HG03558 (cell line): ENCODE data around the gene OLFML3.
"Not testable (repeated sequence)": the region's sequence is repeated elsewhere in the genome, so short reads cannot be mapped to it uniquely, and the experiment has no call there.

Source experiments
- ATAC-seq: cut with Tn5 transposase; IDR thresholded peaks from one replicate; pipeline ENCODE4 v1.9.1; 2021; ENCODE audit warnings: moderate number of reproducible peaks; ENCODE audit not compliant: unreplicated experiment; ENCODE audit errors: extremely low read depth

The OLFML3 gene

DNA sequence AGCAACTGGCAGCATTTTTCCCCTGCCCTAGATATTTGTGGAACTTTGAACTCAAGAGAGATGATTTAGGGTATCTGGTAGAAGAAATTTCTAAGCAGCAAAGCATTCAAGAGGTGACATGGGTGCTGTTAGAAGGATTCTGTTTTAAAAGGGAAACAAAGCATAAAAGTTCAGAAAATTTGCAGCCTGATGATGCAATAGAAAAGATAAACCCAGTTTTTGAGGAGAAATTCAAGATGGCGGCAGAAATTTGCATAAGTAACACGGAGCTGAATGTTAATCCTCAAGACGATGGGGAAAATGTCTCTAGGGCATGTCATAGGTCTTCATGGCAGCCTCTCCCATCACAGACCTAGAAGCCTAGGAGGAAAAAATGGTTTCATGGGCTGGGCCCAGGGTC is 40.5 kb downstream of the OLFML3 start:
- not testable (repeated sequence) for ATAC-seq

DNA sequence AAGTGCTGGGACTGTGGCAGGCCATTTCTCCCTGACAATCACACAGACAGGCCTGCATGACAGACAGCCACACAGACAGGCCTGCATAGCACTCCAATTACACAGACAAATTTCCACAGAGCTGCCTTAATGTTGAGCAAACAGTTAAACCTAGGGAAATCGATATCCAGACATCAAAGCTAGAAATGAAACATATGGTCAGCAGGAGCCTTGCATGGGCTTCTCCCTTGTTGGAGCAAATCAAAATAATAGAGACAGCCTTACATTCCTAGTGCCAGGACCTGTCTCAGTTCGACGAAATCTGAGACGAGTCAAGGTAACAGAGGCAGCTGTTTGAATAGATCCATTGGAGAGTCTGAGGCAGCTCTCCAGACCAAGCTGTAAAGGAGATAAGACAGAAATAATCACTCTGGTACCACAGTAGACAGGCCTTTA is 42.4 kb downstream of the OLFML3 start:
- no peak for ATAC-seq

DNA sequence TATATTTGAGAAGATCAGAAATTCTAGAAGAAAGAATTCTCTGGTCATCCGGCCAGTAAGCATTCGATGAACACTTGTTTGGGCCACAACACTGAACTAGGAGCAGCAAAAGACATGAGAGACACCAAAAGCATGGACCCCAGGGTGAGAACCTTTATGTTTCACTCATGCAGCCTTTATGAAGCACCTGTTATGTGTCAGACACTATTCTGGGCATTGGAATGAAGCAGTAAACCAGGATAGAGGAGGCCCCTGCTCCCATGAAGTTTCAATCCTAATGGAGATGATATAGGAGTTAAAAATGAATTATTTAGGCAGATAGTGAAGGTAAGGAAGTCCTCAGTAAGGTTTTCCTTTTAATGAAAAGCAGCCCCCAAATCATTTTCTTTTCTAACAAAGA is 43.6 kb downstream of the OLFML3 start:
- ATAC-seq, result no peak

DNA sequence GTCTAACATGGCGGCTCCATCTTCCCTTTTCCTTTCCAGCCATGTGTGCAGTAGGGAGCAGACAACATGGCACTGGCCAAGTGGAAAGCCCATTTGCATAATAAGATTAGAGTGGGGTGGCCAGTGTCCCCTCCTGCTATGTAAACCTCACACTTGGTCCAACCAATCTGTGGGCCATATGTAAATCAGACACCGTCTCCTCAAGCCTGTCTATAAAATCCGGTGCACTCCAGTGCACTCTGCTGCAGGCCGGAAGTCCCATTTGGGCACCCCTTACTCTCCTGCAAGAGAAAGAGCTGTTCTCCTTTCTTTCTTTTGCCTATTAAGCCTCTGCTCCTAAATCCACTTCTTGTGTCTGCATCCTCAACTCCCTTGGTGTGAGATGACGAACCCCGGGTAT is 44.1 kb downstream of the OLFML3 start:
- no peak for ATAC-seq

DNA sequence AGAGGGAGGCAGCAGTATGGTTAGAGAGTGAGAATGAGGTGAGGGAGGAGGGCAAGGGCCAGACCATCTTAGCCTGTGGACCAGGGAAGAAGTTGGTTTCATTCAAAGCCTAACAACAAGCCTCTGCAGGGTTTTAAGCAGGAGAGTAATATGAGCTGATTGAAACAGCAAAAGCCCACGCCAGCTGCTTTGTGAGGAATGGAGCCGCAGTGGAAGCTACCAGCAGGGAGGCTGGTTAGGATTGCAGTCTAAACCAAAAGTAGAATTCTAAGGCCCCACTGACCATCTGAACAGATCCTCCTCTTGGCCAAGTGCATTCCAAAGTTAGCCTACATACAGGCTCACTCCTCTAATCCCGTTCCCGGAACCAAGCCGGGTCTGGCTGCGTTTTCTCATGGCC is 44.8 kb downstream of the OLFML3 start:
- ATAC-seq, result no peak

DNA sequence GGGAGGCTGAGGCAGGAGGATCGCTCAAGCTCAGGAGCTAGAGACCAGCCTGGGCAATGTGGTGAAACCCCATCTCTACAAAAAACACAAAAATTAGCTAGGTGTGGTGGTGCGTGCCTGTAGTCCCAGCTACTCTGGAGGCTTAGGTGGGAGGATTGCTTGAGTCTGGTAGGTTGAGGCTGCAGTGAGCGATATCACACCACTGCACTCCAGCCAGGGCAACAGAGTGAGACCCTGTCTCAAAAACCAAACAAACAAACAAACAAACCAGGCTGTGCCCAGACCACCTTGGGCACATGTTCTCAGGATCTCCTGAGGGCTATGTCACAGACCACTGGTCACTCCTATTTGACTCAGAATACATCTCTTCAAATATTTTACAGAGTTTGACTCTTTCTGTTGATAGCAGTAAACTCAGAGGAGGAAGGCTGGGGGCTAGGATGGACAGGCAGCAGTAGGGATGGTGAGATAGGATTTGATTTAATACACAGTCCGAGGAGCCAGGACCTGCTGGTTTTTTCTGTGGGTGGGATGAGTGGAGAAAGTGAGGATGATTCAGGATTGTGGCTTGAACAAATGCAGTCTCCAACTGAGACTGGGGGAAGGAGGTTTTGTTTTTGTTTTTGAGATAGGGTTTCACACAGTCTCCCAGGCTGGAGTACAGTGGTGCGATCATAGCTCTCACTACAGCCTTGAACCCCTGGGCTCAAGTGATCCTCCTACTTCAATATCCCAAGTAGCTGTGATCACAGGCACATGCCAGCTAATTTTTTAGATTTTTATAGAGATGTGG is 46.5 kb downstream of the OLFML3 start:
- no peak for ATAC-seq

DNA sequence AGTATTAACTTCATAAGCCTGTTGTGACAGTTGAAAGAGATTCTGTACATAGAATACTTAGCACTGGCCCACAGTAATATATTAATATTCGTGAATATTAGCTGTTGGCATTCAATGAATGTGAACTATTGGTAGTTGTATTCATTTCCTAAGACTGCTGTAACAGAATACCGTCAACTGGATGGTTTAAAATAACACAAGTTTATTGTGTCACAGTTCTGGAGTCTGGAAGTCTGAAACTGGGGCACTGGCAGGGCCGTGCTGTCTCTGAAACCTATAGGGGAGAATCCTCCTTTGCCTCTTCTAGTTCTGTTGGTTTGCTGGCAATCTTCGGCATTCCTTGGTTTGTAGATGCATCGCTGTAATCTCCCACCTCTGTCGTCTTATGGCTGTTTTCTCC is 47.5 kb downstream of the OLFML3 start:
- no peak for ATAC-seq
